ENCODE data around the gene MAP3K5.

Gene MAP3K5

DNA sequence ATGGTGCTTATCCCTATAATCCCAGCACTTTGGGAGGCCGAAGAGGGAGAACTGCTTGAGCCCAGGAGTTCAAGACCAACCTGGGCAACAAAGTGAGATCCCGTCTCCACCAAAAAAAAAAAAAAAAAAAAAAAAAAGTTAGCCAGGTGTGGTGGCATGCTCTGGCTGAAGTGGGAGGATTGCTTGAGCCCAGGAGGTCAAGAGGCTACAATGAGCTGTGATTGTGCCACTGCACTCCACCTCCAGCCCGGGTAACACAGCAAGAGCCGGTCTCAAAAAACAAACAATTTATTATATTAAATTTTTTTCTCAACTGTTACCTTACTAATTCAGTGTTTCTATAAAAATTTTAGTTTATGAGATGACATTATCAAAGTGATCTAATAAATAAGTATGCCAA, 156.7 kb downstream of the MAP3K5 start:
- no peak for DNase-seq

DNA sequence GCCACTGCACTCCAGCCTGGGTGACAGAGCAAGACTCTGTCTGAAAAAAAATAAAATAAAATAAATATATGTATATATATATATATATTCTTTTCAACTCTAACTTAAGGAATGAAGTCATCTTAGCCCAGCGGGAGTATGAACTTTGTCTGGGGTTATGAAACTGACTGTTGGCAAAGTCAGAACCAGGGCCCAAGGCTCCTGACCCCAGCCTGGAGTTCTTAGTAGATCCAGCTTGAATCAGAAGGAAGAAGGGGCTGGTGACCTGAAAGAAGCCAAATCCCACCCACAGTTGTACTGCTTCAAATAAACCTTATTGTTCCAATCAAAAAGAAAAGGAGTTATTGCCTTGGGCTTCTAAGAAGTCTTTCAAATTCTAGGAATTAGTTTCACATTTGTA, 158.9 kb downstream of the MAP3K5 start:
- DNase-seq: no peak

DNA sequence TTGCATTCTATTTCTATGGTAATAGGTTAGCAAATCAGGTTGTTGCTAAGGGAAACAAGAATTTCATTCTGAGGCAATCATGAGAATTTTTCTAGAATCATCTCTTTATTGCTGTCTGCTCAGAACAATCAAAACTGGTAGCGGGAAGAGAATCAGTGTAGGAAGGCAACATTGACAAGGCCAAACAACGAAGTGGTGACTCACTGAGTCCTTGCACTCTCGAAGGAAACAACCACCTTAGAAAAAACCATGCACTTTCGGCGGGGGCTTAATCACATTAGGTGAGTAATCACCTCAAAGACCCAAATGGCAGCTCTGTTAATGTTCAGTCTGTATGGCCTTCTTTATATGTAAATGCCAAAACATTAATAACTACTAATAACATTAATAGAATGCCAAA, 163.3 kb downstream of the MAP3K5 start:
- DNase-seq: no peak

DNA sequence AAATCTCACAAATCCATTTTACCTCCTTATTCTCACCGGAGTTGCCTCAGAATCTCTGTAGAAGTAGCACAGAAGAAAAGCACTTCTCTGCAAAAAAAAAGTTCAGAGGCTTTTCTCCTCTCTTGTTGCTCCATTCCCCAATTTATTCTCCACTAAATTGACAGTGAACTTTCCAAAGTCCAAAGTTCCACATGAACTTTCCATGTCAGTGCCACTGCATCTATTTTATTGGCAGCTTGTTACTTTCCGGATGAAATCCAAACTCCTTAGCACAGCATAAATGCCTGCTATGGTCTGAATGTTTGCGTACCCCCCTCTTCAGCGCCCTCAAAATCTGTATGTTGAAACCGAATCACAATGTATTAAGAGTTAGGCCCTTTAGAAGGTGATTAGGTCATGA, 165.1 kb downstream of the MAP3K5 start:
- no peak for DNase-seq

DNA sequence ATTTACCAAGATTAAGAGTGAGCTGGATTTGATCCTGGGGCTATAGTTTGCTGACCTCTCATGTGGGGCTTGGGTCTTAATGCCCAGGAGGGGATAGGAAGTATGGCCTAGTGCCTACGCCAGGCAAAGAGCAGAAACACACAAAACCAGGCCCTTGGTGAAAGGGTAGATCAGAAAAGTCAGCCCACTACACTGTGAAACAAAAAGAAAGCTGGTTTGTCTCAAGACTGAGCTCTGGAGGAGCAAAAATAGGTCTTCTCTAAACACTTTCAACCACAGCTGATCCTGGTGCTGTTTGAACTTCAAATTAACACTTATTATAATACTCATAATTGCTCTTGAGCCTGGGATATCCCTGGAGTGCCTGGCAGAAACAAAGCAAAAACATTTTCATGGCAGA, 167.0 kb downstream of the MAP3K5 start:
- no peak for DNase-seq

DNA sequence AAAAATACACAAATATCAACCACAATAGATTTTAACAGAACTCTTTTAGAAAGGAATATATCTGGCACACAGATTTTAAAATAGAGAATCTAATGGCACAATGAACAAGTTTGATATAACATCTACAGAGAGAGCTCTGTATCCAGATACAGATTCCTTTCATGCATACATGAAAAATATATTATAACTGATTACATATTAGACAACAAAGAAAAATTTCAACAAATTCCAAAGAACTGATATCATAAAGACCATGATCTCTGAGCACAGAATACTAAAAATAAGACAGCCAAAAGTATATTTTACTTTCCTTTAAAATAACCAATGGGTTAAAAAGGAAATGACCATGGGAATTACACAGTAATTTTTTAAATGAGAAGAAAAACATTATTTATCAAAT, 167.9 kb downstream of the MAP3K5 start:
- no peak for DNase-seq

DNA sequence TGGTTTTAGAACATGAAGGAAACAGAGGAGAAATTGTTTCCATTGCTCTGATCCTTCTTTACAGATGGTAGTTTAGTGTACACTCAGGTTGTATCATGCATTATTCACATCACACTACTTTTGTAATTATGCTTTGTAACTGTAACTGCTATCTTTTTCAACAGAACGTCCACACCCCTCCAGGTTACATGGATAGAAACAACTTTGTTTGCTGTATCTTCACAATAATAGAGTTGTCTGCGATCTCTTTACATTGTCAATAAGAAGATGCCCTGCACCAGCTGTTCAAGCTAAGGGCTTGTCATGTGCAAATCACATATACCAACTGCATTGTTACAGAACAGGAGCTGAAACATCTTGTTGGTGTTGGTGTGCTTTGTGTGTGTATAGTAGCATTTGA, 174.2 kb downstream of the MAP3K5 start:
- no peak for DNase-seq

DNA sequence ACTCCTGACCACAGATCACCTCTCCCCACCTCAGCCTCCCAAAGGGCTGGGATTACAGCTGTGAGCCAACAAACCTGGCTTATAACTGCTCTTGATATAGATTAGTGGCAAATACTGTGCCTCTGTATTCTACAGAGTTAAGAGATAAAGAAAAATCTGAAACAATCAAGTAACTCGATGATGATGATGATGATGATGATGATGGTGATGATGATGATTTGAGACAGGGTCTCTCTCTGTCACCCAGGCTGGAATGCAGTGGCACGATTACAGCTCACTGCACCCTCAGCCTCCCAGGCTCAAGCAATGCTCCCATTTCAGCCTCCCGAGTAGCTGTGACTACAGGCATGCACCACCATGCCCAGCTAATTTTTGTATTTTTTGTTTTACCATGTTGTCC, 175.8 kb downstream of the MAP3K5 start:
- DNase-seq: no peak

DNA sequence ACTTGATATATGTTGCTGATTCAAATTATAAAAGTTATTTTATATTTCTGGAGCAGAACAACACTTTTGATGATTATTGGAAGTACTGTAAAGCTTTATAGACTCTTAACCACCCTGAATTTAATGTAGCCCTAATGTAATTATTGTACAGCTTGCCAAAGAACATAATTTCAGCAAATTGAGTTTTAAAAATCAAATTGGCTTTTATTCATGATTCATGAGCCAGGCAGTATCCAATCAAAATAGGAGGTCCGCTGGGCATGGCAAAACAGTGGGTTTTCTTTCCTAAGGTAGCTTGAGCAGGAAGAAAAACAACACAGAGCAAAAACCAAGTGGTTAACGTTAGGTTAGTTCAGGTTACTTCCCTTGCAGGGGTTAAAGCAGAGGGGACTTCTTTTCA, 177.3 kb downstream of the MAP3K5 start:
- no peak for DNase-seq

DNA sequence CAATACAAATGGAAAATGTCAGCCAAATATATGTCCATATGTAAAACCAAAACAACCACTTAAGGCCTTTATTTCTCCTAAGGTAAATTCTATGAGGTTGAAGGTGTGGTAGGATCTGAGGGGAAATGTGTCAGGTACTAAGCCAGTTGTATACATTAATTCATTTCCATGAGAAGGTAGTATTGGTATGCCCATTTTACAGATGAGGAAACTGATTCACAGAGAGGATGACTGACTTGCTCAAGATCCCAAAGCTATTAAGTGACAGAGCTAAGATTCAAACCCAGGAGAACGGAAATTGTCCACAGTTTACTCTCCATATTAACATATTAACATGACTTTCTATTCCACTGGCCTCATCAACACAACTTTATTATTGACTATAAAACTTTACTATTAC, 177.9 kb downstream of the MAP3K5 start:
- no peak for DNase-seq

DNA sequence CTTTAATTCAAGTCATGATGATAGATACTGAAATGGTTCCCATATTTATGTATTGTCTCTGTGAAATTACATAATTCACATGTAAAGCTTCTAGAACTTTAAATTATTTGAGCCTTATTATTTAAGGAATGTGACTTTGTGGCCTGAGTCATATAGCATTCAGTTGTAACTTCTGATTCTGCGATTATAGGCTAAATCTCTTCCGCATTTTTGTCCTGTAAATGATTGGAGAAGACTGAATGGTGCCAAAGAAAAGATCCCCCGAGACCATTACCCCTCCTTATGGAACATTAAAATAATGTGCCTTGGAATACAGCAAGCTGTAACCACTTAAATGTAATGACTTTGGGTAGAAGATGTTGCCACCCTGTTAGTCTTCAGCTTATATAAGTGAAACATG, 178.8 kb downstream of the MAP3K5 start:
- DNase-seq: no peak

DNA sequence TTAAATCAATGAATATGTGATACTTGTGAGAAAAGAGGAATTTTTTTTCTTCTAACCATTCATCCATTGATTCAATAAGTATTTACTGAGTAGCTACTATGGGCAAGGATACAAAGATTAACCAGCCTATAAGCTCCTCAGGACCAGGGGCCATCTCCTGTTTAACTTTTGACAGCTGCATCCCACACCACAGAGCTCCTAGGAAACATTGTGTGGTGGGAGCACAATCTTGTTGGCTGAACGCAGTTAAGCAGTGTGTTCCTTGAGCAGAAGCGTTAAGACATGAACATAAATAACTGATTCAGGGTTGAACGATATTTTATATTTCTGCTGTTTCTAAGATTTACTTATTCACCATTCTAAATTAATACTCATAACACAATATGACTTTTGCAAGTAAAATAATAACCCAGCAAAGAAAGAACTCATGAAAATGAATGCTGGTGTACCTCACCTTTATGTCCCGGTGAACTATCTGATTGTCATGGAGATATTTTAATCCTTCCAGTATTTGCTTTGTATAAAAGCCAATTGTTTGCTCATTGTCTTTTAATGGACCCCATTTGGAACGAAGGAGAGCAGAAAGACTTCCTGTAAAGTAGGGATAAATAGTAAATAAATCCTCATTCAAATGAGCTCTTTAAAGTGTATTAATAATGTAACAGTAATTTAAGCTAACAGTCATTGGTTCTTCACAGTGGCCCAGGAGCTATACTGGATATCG, 179.4 kb downstream of the MAP3K5 start:
- no peak for DNase-seq

DNA sequence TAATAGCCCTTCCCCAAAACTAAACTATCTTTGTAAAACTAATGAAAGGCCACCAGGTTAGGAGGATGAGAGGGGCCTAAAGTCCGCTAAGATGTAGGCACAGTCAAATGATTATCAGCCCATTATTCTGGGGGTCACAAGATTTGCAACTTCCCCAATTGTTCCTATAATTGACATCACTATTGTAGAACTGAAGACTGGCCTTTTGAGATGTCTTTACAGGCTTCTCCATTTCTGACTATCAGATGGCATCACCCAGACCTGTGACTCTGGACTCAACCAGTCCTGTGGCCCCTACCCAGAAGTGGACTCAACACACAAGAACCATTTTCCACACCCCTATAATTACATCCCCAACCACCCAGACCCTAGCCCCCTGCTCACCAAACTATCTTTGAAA, 180.5 kb downstream of the MAP3K5 start:
- no peak for DNase-seq

DNA sequence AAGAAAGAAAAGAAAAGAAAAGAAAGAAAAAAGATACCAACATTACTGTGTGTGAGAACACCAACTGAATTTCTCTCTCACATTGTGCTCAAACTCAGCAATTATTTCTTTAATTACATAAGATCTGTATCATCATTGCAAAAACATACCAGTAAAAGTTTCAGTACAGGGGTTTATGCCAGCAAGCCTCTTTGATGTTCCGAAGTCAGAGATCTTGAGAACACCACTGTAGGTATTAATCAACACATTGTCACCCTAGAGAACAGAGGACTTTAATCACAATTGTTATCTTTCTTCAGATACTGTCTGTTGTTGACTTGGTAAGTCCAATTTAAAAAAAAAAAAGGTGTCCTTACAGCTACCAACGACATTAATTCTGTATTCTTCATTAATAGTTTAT, 181.1 kb downstream of the MAP3K5 start:
- DNase-seq: no peak

DNA sequence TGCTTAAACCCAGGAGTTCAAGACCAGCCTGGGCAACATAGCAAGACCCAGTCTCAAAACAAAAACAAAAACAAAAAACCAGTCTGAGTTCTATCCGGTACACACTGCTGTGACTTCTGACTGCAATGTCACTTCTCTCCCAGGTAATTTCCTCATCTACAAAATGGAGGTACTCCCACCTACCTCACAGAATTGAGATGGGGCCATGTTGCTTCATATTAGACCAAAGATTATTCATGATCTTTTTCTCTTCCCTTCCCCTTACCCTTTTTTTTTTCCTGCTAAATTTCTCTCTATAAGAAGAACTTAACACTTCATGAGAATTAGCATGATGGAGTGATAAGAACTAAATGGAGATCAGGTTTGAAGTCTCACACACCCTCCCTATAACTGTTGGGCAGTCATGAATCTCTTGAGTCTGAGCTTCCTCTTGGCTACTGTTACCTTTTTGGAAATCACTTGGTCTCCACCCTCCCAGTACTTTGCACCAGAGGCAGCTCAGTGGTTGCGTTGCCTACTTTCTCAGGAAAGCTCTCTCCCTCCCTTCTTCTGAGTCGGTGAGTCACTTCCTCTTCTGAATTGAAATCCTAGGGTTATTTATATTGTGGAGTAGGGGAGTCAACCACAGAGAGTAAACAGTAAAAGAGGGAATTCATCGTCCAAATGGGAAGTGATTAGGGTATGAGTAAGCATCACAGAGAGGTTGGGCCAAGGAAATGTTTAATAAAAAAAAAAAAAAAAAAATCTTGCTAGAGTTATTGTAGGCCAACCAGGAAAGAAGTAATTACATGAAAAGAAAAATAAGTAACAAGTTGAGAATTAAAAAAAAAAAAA, 182.2 kb downstream of the MAP3K5 start:
- no peak for DNase-seq

DNA sequence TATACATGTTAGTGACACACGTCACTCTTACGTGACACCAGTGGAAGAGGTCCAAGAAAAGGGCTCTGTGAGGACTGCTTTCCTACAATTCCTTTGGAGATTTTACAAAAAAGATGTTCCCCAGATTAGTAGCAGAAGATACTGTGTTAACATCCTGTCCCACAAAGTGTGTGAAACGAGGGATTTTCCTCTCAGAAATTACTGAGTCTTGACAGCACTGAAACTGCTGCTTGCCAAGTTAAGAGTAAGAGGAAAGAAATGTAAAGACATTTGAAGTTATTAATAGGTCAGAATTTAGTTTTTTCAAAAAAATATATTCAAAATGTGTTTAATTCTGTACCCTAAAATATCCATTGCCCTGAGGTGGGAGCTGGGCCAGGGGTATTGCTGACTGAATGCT, 183.3 kb downstream of the MAP3K5 start:
- no peak for DNase-seq

DNA sequence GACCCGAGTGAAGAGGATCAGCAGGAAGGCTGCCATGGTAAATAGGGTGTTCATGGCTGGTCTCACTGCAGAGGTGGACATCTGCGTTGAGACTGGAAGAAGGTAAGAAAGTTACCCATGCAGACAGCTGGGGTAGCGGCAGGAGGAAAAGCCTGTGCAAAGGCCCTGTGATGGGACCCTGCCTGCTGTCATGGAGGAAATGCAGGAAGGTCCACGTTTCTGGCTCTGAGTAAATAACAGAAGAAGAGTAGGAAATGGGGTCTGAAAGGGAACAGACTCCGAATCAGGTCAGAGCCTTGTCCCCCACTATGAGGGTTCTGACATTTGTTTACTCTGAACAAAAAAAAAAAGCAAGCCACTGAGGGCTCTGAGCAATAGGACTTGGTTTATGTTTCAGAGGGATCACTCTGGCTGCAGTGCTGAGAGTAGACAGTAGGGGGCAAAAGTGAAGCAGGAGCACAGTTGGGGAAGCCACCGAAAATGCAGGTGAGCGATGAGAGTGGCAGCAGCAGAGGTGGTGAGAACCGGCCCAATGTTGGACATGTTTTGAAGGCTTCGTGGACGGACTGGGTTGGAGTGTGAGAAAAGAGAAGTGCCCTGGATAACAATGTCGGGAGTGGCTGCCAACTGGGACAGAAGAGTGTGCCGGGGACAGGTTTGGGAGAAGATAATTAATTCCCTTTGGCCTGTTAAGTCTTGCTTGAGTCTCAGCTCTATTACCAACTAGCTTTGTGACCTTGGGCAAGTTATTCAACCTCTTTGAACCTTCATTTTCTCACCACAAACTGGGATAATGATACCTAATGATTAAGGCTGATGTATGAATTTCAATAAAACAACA, 184.1 kb downstream of the MAP3K5 start:
- DNase-seq: peak; percentile 81

DNA sequence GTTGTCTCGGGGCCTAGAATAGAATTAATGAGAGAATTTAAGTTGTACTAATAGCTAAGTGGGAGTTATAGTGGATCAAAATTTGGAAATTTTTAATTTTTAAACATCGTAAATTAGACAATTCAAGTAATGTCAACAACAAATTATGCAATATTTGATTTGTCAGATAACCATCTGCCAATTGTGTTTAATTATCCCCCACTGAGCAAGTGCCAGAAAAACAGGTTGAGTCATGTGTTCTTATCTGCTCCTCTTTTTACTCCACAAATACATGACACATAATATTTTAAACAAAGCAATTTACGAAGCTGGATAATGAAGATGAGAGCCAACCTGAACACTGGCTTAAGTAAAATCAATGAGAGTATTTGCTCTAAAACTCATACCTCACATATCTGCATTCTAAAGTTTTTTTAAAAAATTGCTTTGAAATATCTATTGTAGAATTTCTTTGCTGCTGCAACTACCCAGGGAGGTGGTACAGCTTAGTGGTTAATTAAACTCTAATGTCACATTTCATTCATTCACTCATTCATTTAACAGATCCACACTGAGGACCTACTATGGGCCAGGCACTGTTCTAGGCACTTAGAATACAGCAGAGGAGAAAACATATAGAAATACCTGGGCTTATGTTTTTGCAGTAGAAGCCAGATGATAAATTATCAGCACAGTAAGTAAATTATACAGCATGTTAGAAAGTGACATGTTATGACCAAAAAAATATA, 184.9 kb downstream of the MAP3K5 start:
- DNase-seq: no peak

DNA sequence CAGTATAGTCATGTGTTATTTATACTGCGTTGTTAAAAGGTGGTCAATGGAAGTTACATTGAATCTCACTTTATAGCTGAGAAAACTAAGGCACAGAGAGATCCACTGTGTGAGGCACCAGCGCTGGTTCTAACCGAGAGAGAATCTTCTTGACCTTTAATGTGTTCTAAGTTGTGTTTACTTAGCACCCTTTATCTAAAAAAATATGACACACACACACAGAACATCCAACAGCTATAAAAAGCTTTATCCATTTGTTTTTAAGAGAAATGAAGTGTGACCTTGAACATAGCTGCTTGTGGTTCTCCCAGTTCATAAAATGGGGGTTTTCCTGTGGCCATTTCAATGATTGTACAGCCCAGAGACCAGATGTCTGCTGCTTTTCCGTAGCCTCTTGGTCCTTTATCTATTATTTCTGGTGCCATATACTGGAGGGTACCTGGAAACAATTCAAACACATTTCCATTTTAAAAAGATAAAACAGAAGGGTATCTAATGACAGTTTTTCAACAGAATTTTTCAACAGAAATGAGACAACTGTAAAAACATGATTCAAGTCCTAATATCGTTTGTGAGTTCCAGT, 187.3 kb downstream of the MAP3K5 start:
- DNase-seq: no peak

DNA sequence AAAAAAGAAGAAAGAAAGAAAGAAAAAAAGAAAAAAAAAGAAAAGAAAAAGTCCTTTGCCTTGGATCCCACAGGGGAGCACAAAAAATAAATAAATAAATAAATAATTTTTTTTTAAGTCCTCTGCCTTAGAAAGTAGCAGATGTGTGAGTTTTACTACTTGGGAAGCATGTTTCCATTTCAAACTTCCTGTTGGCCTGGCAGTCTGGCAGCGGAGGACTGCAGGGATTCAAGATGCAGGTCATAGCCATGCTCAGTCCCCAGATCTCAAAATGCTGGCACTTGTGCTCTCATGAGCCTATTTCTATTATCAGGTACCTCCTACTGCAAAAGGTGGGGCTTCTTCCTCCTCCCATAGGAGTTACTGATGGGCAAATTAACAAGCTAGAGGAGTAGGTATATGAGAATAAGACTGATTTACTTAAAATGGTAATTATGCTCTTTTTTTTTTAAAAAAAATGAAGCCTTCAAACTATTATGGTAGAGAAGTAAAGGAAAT, 187.9 kb downstream of the MAP3K5 start:
- DNase-seq: no peak

DNA sequence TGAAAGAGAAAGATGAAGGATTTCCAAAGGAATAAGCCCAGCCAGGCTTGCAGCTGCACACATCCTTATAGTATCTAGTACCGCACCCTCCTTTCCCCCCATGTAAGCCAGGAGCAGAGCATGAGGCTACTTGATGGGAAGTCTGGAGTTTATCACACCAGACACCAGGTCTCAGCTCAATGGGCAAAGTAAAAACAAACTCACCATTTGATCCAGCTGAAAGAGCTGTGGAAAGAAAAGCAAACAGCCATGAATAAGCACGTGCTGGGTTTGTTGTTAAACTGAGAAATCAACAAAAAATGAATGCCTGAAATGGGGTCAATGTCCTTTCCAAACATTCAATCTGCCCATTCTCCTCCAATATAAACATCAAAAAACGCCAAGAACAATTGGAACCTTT, 191.5 kb downstream of the MAP3K5 start:
- no peak for DNase-seq

DNA sequence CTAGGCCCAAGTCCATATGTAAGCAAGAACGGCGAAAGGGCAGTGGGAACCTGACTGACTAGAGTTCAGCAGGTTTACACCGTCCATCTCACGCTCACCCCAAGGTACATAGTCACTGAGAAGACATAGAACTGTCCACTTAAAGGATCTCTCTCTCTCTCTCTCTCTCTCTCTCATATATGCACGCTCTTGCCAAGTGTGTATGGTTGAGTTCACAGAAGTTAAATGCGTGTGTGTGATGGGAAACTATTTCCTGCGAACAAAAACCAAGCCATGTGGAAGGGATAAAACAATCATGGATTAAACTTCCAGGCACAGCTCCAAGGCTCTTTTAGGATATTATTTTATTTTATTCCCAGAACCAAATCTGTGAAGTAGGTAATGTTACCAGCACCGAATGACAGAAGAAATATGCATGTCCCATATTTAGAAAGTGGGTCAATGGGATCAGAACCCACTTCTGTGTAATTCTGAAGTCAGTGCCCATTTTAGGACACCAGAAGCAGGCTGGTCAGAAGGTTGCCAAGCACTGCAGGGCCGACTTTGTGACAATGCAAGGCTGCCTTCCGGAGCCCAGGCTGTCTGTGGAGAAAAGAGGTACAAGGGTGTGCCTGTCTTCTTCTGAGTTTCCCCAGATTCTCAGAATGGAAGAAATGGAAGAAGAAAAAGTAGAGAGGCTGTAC, 192.8 kb downstream of the MAP3K5 start:
- no peak for DNase-seq
